Measurements from ENCODE around the gene TMPRSS11D. TPM values are rescaled to one million over a fixed set of nuclear protein-coding genes. Genes with fewer than 3 reads are reported as not detected.

TMPRSS11D gene
- total and polyA plus RNA-seq, 2 of the 4 experiments (the other 2 are of a cell fraction): not detected

DNA sequence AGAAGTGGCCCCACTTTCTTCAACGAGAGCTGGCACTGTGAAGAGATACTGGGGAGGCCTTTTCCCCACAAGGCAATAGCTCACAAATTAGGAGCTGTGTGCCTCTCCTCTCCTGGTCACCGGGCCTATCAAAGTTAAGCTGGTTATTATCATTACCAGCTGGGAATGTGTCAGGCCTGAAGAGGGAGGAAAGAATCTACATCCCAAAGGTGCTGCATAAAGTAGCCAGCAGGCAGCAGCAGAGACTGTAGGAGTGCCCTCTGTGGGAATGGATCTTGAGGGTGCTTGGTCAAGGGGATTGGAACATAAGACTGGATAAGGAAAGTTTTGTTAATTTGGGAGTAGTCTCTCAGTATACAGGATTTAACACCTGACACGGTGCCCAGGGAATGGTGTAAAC lies 9.1 kb upstream of the TMPRSS11D start:
- Histone ChIP-seq H4K20me1 (ENCODE audit: insufficient read depth, low read length) (no peaks in the 10 kb centered on the region), H3K79me1 (ENCODE audit: low read depth in 1 of 2, low read length in 2 of 2) (no peaks in the 10 kb centered on the region), H3K23ac (ENCODE audit: low read depth, low read length) (no peak overlapping the region), H3K9me3 (ENCODE audit: control insufficient read depth, insufficient read depth, low read length) (no peaks in the 10 kb centered on the region), H3K14ac (replicated peaks; ENCODE audit: low read depth, low read length) (no peak overlapping the region), H2AK9ac (replicated peaks; ENCODE audit: low read depth, low read length, poor library complexity) (no peak overlapping the region), H4K91ac (ENCODE audit: insufficient read depth, low read depth, low read length) (no peak overlapping the region), H3K9me1 (ENCODE audit: insufficient read depth, low read length) (no peaks in the 10 kb centered on the region), H3K27me3 (ENCODE audit: control insufficient read depth, insufficient read depth, low read length) (no peaks in the 10 kb centered on the region), H3K4ac (ENCODE audit: low read depth, low read length) (no peak overlapping the region), H2BK5ac (ENCODE audit: low read depth, low read length, poor library complexity, severe bottlenecking) (no peak overlapping the region), H3K18ac (ENCODE audit: low read depth, low read length) (no peak overlapping the region), H2AFZ (replicated peaks; ENCODE audit: low read length, poor library complexity) (no peak overlapping the region), H2BK15ac (ENCODE audit: low read depth, low read length) (no peak overlapping the region), H3K4me2 (ENCODE audit: low read depth, low read length) (no peak overlapping the region), H2AK5ac (ENCODE audit: low read depth, low read length) (no peak overlapping the region), H3K4me3 (ENCODE audit: insufficient read depth, low read depth, low read length) (no peak overlapping the region), H3K36me3 (ENCODE audit: control insufficient read depth, insufficient read depth, low read length) (no peaks in the 10 kb centered on the region), H3K56ac (ENCODE audit: extremely low read depth, insufficient read depth, low read length) (no peak overlapping the region), H3K4me1 (ENCODE audit: control insufficient read depth, insufficient read depth, low read length) (peaks cover 2% of the 10 kb centered on the region; the same call in 1 of the 2 replicates), H3K9ac (ENCODE audit: low read depth, low read length) (no peak overlapping the region), H4K8ac (ENCODE audit: low read depth in 2 of 2, low read length in 2 of 2) (no peak overlapping the region), H3K27ac (ENCODE audit: insufficient read depth, low read length) (no peak overlapping the region), H2BK20ac (ENCODE audit: low read depth, low read length) (no peak overlapping the region), H2BK120ac (ENCODE audit: low read depth, low read length) (no peak overlapping the region), H4K5ac (ENCODE audit: low read depth, low read length) (no peak overlapping the region)
- DNase-seq: no peak
- intact Hi-C loops (cut with micrococcal nuclease) (no loop called here), in situ Hi-C loops (cut with MboI; ENCODE audit: low sequenced_read_pairs) (no loop called here), dilution Hi-C loops (cut with HindIII; ENCODE audit: low sequenced_read_pairs, unreplicated experiment) (no loop called here)
- no TSS peak for BruUV-seq (replicated peaks)
- no peak for TF ChIP-seq BHLHE40 (IDR thresholded peaks at IDR 0.05; ENCODE audit: low read depth, low read length)
- TF ChIP-seq POLR2A (IDR thresholded peaks at IDR 0.05; ENCODE audit: low read depth, low read length): no peak
- no peak for TF ChIP-seq CHD1 (IDR thresholded peaks at IDR 0.05; ENCODE audit: low read depth, low read length)
- TF ChIP-seq MAZ (IDR thresholded peaks at IDR 0.05; ENCODE audit: borderline replicate concordance, low read depth, low read length): no peak
- TF ChIP-seq RCOR1 (IDR thresholded peaks at IDR 0.05; ENCODE audit: insufficient replicate concordance, low read length): no peak
- TF ChIP-seq, protein P1, sequence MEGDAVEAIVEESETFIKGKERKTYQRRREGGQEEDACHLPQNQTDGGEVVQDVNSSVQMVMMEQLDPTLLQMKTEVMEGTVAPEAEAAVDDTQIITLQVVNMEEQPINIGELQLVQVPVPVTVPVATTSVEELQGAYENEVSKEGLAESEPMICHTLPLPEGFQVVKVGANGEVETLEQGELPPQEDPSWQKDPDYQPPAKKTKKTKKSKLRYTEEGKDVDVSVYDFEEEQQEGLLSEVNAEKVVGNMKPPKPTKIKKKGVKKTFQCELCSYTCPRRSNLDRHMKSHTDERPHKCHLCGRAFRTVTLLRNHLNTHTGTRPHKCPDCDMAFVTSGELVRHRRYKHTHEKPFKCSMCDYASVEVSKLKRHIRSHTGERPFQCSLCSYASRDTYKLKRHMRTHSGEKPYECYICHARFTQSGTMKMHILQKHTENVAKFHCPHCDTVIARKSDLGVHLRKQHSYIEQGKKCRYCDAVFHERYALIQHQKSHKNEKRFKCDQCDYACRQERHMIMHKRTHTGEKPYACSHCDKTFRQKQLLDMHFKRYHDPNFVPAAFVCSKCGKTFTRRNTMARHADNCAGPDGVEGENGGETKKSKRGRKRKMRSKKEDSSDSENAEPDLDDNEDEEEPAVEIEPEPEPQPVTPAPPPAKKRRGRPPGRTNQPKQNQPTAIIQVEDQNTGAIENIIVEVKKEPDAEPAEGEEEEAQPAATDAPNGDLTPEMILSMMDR (conservative IDR thresholded peaks at IDR 0.05; ENCODE audit: low read depth, low read length): no peak
- 0 out of 2 replicates have a peak, but pooled peaks have one; percentile 5 for TF ChIP-seq RAD21 (IDR thresholded peaks at IDR 0.05; ENCODE audit: low read length)
- no peak for ATAC-seq (ENCODE audit: low read depth)
- WGBS, 2 experiments (ENCODE audit: extremely low coverage in 2 of 2, insufficient read length in 1 of 2): no CpG with 5 or more reads among the region's 3 CpGs
- CTCF ChIA-PET: no interaction called here
- POLR2A ChIA-PET (ENCODE audit: unreplicated experiment): no interaction called here
